T-helper 2 cell treated with Interferon-gamma antibody and Interleukin-4, amounts not matched to agents 5 μg/mL and 100 μg/mL, for 36 hours (primary cell): Measurements from ENCODE around the gene ANKMY1.

ENCODE experiments used
- DNase-seq: peaks from one replicate; pipeline ENCODE4 v3.0.0; 2021; ENCODE audit warnings: low spot score
- H3K27ac Mint-ChIP-seq: one replicate; pipeline ENCODE4 v1.8.0; 2021; ENCODE audit warnings: mild to moderate bottlenecking, mixed read lengths
- H3K27me3 Mint-ChIP-seq: one replicate; pipeline ENCODE4 v1.8.0; 2021; ENCODE audit warnings: low read depth, mixed read lengths
- H3K36me3 Mint-ChIP-seq: one replicate; pipeline ENCODE4 v1.8.0; 2021; ENCODE audit warnings: low read depth, mixed read lengths
- H3K4me1 Mint-ChIP-seq: one replicate; pipeline ENCODE4 v1.8.0; 2021; ENCODE audit warnings: low read depth, mixed read lengths
- H3K4me3 Mint-ChIP-seq: one replicate; pipeline ENCODE4 v1.8.0; 2022; ENCODE audit warnings: mild to moderate bottlenecking, moderate library complexity, mixed read lengths
- H3K9me3 Mint-ChIP-seq: one replicate; pipeline ENCODE4 v1.8.0; 2021; ENCODE audit warnings: mixed read lengths

Gene ANKMY1

DNA sequence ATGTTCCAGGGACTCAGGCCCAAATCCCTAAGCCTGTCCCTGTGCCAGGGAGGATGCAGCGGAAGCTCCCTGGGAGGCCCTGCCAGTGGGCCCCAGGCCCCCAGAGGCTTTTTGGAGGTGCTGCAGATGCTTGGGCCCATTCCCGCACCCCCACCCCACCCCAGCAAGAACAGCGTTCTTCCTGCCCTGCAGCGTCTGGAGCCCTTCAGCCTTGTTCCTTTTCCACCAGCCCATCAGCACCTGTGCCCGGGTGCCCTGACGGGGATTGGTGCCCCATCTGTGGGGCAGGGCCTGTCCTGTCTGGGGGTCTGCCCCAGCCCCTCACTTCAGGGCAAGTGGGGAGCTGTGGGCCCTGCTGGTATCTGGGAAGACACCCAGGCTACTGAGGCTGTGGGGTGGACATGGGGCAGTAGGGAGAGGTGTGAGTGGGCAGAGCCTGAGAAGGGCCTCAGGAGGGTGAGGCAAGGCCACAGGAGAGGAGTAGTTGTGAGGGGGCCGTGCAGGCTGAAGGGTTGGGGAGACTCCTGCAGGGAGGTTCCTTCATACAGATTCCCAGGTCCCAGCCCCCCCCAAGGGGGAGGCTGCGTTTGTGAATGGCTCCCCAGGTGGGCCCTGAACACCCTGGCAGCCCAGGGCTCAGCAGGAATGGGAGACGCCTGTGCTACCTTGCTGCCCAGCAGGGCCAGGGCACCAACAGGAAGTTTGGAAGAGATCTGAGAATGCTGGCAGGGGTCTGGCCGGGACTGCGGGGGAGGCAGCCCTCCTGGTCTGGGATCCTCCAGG, 12.9 kb upstream of the ANKMY1 start:
- Mint-ChIP-seq H3K4me3 (peak overlapping the region; percentile 90), H3K4me1 (peaks cover 24% of the 10 kb centered on the region), H3K27me3 (no peaks in the 10 kb centered on the region), H3K36me3 (peaks cover 27% of the 10 kb centered on the region), H3K9me3 (no peaks in the 10 kb centered on the region), H3K27ac (peak overlapping the region; percentile 66)
- DNase-seq = no peak

DNA sequence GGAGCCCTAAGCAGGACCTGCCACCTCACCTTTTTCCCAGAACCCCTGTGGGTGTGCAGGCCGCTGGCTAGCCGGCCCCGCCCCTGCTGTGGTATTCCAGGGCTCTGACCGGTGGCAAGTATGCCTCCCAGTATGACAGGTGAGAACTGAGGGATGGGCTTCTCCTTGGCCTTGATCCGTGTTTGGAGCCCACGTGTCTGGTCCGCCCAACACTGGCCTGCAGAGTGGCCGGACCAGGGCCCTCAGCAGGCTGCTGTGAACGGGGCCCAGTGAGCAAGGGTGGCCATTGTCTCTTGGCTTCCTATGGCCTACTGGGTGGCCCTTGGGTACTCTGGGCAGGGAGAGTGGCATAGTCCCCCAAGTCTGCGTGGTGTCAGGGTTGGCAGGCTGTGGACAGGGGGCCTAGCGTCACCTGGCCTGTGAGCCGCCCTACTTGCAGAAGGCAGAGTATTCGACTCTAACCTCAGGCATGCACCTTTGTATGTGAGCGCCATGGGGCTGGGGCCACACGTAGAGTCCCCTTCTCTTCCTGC, 12.3 kb upstream of the ANKMY1 start:
- DNase-seq = no peak
- peaks cover 27% of the 10 kb centered on the region for H3K36me3 Mint-ChIP-seq

DNA sequence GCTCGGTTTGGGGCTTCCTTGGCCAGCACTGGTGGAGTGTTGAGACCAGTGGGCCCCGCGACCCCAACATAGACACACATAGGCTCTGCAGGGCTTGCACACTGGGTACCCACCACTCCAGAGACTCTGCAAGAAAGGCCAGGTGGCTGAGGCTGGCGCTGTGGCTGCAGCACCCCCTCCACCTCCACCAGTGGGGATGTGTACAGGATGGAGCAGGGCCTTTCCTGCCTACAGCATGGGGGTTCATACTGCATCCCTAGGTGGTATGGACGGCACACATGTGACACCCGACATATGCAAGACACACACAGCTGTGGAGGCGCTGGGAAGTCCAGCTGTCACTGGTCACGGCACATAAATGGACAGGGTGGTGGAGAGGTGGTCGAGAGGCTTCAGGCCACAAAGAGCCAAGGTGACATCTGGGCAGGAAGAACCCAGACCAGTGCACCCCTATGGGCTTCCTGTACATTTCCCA, 11.8 kb upstream of the ANKMY1 start:
- peak overlapping the region; percentile 56 for H3K27ac Mint-ChIP-seq
- peaks cover 33% of the 10 kb centered on the region for H3K4me1 Mint-ChIP-seq
- no peaks in the 10 kb centered on the region for H3K27me3 Mint-ChIP-seq
- peaks cover 30% of the 10 kb centered on the region for H3K36me3 Mint-ChIP-seq
- no peak for DNase-seq
- H3K9me3 Mint-ChIP-seq = no peaks in the 10 kb centered on the region
- peak overlapping the region; percentile 90 for H3K4me3 Mint-ChIP-seq

More for the DNA sequence above, 12.3 kb upstream of the ANKMY1 start:
- Mint-ChIP-seq H3K4me3 (peak overlapping the region; percentile 90), H3K27me3 (no peaks in the 10 kb centered on the region), H3K4me1 (peaks cover 28% of the 10 kb centered on the region), H3K9me3 (no peaks in the 10 kb centered on the region), H3K27ac (no peak overlapping the region)

DNA sequence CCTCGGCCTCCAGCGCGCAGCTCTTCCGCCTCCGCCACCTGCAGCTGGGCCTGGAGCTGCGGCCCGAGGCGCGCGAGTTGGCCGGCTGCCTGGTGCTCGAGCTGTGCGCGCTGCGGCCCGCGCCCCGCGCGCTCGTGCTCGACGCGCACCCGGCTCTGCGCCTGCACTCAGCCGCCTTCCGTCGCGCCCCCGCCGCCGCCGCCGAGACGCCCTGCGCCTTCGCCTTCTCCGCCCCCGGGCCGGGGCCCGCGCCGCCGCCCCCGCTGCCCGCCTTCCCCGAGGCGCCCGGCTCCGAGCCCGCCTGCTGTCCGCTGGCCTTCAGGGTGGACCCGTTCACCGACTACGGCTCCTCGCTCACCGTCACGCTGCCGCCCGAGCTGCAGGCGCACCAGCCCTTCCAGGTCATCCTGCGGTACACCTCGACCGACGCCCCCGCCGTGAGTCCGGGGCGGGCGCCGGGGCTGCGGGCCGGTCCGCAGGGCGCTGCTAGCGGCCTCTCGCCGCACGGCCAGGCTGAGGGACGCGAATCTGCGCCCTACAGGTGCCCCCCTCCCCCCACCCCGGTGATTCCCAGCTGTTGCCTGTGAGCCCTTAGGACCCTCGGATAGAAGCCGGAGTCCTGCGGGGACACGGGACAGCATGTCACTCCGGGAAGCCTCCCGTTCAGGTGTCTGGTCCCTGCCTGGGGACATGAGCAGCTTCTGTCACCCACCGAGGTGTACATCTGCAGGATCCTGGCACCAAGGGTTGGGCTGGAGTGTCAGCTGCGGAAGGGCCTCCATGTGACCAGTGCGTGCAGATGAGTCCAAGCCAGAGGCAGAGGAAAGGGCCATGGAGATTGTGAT, 11.1 kb upstream of the ANKMY1 start:
- Mint-ChIP-seq H3K4me3 (peak overlapping the region; percentile 90), H3K27ac (peak overlapping the region; percentile 56), H3K36me3 (peaks cover 36% of the 10 kb centered on the region), H3K4me1 (peaks cover 39% of the 10 kb centered on the region), H3K9me3 (no peaks in the 10 kb centered on the region), H3K27me3 (no peaks in the 10 kb centered on the region)
- peak; percentile 46 for DNase-seq

DNA sequence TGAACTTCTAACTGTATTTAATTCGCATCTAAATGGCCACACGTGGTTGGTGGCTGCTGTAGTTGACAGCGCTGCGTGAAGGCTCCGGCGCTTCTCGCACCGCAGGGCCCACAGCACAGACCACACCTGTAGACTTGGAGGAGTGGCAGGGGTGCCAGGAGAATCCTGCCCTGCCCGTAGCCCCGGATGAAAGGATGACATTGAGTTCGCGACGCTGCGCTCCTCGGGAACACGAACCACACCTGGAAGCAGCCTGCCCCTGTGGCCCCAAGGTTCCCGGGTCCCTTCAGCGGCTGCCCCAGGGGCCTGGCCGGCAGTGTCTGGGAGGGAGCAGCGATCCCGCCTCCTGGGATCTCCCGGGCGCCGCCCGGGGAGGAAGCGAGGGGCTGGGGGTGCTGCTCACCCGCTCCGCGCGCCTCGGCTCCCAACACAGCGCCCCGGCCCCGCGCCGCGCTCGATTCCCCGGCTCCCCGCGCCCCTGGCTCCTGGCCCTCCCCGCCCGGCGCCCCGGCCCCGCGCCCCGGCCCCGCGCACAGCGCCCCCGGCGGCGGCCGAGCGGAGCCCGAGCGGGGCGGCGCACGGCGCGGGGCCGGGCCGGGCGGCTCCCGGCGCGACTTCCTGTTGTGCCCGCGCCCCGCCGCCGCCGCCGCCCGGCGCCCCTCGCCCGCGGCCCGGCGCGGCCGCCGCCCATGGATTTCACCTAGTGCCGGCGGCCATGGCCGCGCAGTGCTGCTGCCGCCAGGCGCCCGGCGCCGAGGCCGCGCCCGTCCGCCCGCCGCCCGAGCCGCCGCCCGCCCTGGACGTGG, 10.3 kb upstream of the ANKMY1 start, which contains the start of gene RNPEPL1:
Gene RNPEPL1 (plus strand): TSS at position 613 of the 806 bp plus-strand sequence. CDS start 103 bp downstream, at position 716.
- H3K4me3 Mint-ChIP-seq = peak within 1 kb of the TSS; percentile 98
- H3K27me3 Mint-ChIP-seq = no peaks in the 10 kb centered on the region
- peaks cover 47% of the 10 kb centered on the region for H3K4me1 Mint-ChIP-seq
- DNase-seq = peak; percentile 57
- H3K9me3 Mint-ChIP-seq = no peaks in the 10 kb centered on the region
- peaks cover 44% of the 10 kb centered on the region for H3K36me3 Mint-ChIP-seq
- peak within 1 kb of the TSS; percentile 98 for H3K27ac Mint-ChIP-seq

DNA sequence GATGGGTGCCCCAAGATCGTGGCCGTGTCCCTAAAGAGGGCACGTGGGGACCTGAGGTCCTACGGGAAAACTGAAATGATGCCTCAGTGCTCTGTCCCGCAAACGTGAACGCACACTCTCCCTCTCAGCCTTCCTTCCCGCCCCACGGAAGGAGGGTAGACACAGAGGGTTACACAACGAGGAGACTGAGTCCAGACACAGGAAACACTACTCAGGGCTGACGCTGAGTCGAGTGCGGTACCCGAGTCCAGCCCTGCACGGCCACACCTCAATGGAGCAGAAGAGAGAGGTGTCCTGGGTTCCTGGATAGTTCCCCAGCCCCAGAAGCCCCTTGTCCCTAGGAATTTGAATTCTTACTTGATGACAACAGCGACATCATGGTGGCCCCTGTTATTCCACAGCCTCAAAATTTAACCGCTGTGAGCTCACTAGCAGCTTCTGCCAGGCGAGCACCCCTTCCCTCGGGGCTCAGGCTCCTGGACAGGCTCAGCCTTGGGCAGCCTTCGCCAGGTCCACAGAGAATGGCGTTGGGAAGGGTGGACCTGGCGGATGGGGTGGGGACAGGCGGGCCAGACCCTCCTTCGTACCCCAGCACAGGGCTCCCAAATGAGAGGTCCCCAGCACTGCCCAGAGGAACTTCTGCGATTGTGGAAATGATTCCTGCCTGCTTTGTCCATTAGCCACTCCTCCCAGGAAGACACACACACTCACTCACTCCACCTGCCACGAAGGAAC, 9.5 kb upstream of the ANKMY1 start:
- Mint-ChIP-seq H3K4me1 (peaks cover 54% of the 10 kb centered on the region), H3K27me3 (no peaks in the 10 kb centered on the region), H3K4me3 (peak overlapping the region; percentile 98), H3K9me3 (no peaks in the 10 kb centered on the region), H3K36me3 (peaks cover 52% of the 10 kb centered on the region), H3K27ac (peak overlapping the region; percentile 98)
- peak; percentile 24 for DNase-seq

DNA sequence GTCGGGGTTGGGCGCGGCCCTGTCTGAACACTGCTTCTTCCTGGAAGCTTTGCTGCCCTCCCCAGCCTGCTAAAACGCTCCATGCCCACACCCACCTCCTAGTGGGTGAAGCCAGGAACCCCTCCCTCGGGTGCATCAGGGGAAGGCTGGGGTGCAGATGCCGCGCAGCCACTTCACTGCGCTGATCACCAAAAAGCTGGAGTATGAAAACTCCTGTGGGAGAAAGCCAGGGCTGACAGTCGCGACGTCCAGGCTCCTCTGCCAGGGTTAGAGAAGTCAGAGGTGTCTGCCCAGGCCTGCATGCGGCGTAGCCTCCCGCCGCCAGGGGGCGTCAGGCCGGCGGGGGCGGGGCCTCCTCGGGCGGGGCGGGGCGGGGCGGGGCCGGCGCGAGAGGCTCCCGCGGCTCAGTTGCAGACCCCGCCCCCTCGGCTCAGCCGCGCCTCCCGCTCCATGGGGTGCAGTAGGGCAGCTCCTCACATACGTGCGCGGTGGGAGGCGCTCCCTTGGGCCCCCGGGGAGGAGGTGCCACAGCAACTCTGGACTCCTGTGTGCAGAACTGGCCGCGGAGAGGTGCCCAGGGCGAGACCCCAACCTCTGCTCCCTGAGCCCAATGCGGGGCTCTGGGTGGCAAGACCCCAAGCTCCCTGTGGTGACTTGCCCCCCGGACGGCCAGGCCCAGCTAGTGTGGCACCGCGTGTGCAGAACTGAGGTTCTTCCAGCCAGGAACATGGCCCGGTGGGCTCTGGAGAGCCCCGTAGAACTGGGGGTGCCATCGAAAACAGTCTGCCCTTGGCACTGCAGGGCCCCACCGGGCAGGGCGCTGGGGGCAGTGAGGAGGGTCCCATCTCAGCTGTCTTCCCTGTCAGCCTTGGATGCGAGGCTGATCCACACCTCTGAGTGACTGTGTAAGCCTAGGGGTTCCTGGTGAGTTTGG, 8.7 kb upstream of the ANKMY1 start:
- H3K4me1 Mint-ChIP-seq = peaks cover 59% of the 10 kb centered on the region
- H3K36me3 Mint-ChIP-seq = peaks cover 56% of the 10 kb centered on the region
- H3K27ac Mint-ChIP-seq = peak overlapping the region; percentile 98
- DNase-seq = peak; percentile 94
- H3K4me3 Mint-ChIP-seq = peak overlapping the region; percentile 98
- no peaks in the 10 kb centered on the region for H3K27me3 Mint-ChIP-seq
- H3K9me3 Mint-ChIP-seq = no peaks in the 10 kb centered on the region

DNA sequence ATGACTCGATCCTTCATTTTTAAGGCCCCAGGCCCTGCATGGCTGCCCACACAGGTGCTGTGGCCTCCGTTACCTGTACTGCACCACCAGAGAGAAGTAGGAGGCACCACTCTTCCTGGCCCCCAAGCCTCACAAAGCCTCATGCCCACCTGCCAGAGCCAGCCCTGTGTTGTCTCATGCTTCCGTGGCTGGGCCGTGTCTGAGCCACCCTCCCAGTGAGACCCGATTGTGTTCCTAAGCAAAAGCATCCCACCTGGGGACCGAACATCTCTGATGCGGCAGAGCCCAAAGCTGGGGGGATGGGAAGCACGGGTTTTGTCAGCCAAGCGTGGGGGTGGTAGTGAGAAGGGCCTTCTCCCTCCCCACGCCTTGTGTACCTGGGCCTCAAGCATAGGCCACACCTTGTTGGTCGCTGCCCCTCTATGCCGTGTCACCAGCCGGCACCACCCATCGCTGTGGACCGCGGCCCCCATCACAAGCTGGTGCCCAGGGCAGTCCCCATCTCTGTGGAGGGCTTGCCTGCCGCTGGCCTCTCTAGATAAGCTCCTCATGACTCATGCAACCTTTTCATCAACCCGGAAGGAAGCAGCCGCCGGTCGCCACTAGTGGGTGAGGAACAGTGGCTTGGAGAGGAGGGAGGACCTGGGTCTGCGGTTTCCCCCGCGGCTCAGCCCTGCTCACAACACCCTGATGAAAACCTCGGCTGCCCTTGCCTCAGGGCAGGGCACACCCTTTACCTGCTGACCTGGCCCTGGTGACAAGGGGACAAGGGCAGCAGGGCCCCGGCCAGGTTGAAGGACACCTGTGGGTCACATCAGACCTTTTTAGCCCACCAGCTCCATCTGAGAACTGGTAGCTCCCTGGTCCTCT, 7.8 kb upstream of the ANKMY1 start:
- DNase-seq = peak; percentile 94

DNA sequence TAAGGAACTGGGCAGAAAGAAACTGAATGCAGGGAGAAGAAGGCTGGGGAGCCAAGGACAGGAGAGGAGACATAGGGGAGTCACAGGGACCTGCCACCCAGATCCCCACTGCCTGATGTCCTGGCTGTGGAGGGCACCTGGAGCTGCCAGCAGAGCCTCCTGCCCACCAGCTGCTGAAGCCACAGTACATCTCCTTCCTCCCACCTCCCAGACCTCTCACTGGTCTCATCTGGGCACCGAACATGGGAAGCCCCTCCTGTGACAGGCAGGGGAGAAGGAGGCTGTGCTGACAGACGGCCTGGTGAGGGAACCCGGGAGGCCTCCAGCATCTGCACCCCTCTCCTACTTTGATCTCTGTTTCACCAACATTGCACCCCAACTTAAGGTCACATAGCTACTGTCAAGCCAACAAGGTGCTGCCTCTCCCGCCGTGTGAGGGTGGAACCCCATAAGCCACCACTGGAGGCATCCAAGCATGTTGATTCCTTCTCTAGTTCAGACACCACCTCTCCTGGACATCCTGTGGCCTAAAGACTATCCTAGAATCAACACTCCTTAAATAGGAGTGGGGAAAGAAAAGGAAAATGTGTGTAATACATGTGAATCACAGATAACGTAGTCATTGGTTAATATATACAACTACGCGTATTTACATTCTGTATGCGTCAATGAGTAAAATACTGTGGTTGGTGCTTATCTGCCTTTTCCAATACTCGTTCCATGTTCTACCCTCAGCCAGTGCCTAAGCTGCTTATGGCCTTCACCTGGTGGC, 7.0 kb upstream of the ANKMY1 start:
- peak overlapping the region; percentile 96 for H3K4me3 Mint-ChIP-seq

More for the DNA sequence above, 7.8 kb upstream of the ANKMY1 start:
- no peaks in the 10 kb centered on the region for H3K27me3 Mint-ChIP-seq
- H3K9me3 Mint-ChIP-seq = no peaks in the 10 kb centered on the region
- peaks cover 53% of the 10 kb centered on the region for H3K36me3 Mint-ChIP-seq
- peak overlapping the region; percentile 97 for H3K27ac Mint-ChIP-seq
- H3K4me1 Mint-ChIP-seq = peaks cover 52% of the 10 kb centered on the region
- peak overlapping the region; percentile 96 for H3K4me3 Mint-ChIP-seq

DNA sequence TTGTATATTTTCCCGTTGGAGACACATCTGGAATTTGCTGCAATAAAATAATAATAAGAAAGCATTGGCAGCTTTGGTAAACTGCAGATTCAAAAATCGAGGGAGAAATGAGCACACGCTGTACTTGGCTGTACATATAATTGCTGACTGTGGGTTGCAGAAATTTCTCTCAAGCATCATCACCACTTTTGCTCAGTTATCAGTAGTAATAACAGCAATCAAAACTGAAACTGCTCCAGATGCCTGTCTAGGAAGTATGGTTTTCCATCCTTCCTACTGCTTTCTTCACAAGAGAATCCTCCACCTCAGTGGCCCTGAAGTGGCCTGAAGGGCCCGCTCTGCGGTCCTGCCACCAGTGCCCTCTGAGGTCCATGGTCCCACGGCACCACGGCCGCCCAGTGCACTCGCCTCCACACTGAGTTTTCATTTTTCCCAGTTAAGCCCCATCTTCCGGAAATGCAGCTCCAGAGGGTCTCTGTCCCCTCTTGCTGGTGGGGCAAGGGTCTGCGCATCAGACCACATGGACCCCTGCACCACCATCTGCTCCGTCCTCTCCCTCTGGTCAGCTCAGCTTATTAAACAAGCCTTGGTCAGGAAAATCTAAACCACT, 6.3 kb upstream of the ANKMY1 start:
- peak overlapping the region; percentile 97 for H3K27ac Mint-ChIP-seq
- peaks cover 56% of the 10 kb centered on the region for H3K4me1 Mint-ChIP-seq
- no peaks in the 10 kb centered on the region for H3K27me3 Mint-ChIP-seq
- peak; percentile 3 for DNase-seq
- peaks cover 56% of the 10 kb centered on the region for H3K36me3 Mint-ChIP-seq
- H3K9me3 Mint-ChIP-seq = no peaks in the 10 kb centered on the region
- peak overlapping the region; percentile 96 for H3K4me3 Mint-ChIP-seq

More for the DNA sequence above, 7.0 kb upstream of the ANKMY1 start:
- no peaks in the 10 kb centered on the region for H3K9me3 Mint-ChIP-seq
- H3K27me3 Mint-ChIP-seq = no peaks in the 10 kb centered on the region
- DNase-seq = peak; percentile 40
- H3K4me1 Mint-ChIP-seq = peaks cover 55% of the 10 kb centered on the region
- peaks cover 56% of the 10 kb centered on the region for H3K36me3 Mint-ChIP-seq
- H3K27ac Mint-ChIP-seq = peak overlapping the region; percentile 97
